RPMI8226 (cell line): ENCODE data around the gene TMEM147.

Experiments
- DNase-seq: peaks from one replicate; pipeline ENCODE4 v3.0.0-alpha.2; 2015

Gene TMEM147

GRCh38 chr19:35549174-35549788, 3.9 kb downstream of the TMEM147 start:
- peak; percentile 79 for DNase-seq

GRCh38 chr19:35549879-35550523, 4.6 kb downstream of the TMEM147 start:
- DNase-seq = no peak

GRCh38 chr19:35551091-35551810, 5.8 kb downstream of the TMEM147 start:
- DNase-seq = no peak

GRCh38 chr19:35552534-35553384, 7.3 kb downstream of the TMEM147 start:
- DNase-seq = no peak

- DNase-seq = no peak
Observed at GRCh38 chr19:35553385-35554000, 8.1 kb downstream of the TMEM147 start.

GRCh38 chr19:35554076-35554475, 8.7 kb downstream of the TMEM147 start:
- no peak for DNase-seq

GRCh38 chr19:35555301-35556005, 10.0 kb downstream of the TMEM147 start:
- DNase-seq = no peak

- no peak for DNase-seq
Observed at GRCh38 chr19:35556025-35556590, 10.7 kb downstream of the TMEM147 start.

- no peak for DNase-seq
Observed at GRCh38 chr19:35556846-35557538, 11.6 kb downstream of the TMEM147 start.

GRCh38 chr19:35557539-35558399, 12.3 kb downstream of the TMEM147 start:
- DNase-seq = no peak

- DNase-seq = no peak
Observed at GRCh38 chr19:35558400-35559280, 13.2 kb downstream of the TMEM147 start.

- peak; percentile 25 for DNase-seq
Observed at GRCh38 chr19:35559281-35559659, 13.8 kb downstream of the TMEM147 start.

- no peak for DNase-seq
Observed at GRCh38 chr19:35559781-35560180, 14.4 kb downstream of the TMEM147 start.

GRCh38 chr19:35560271-35560670, 14.8 kb downstream of the TMEM147 start:
- no peak for DNase-seq

GRCh38 chr19:35560677-35561076, 15.3 kb downstream of the TMEM147 start:
- DNase-seq = no peak

GRCh38 chr19:35561436-35561835, 16.0 kb downstream of the TMEM147 start:
- DNase-seq = no peak

- peak; percentile 6 for DNase-seq
Observed at GRCh38 chr19:35562336-35562735, 16.9 kb downstream of the TMEM147 start.

GRCh38 chr19:35562776-35563175, 17.4 kb downstream of the TMEM147 start:
- DNase-seq = no peak

- no peak for DNase-seq
Observed at GRCh38 chr19:35563207-35563829, 17.9 kb downstream of the TMEM147 start, which contains the start of gene ATP4A. Gene ATP4A, minus strand, starts transcription at chr19:35563658. Its CDS starts 29 bp downstream, at chr19:35563629.
